H1 (cell line): ENCODE measurements around the gene THUMPD3. TPM values are rescaled to one million over a fixed set of nuclear protein-coding genes. Genes with fewer than 3 reads are reported as not detected.

Source experiments
- CTCF ChIA-PET: fragments of 300-600 bp; sonication (Branson Sonifier 250); formaldehyde crosslinking; loops from one replicate; lab custom pipeline; 2021; ENCODE audit not compliant: partially characterized antibody; lab: Charles Lee
- POLR2A ChIA-PET: fragments of 300-600 bp; sonication (Branson Sonifier 250); formaldehyde crosslinking; loops from one replicate; lab custom pipeline; 2021; ENCODE audit warnings: inconsistent platforms; ENCODE audit not compliant: partially characterized antibody; lab: Charles Lee
- DNase-seq, 2 experiments: peaks; one replicate each; pipeline versions ENCODE4 v3.0.0 to v3.0.0-alpha.2; 2010 to 2022; ENCODE audit warnings: low spot score in 2 of 2, low read depth in 1 of 2, mixed read lengths in 1 of 2
- FAIRE-seq: peaks from 2 replicates; lab custom pipeline; 2011; peaks lifted over from hg19 to GRCh38; lab: Jason Lieb, UNC
- H2AFZ ChIP-seq: 2 replicates; pipeline ENCODE4 v1.8.1; 2012; ENCODE audit warnings: low read length, inconsistent platforms
- H2AK5ac ChIP-seq: 2 replicates; pipeline ENCODE4 v1.6.1; 2013; ENCODE audit warnings: low read depth, low read length
- H2BK120ac ChIP-seq: replicated peaks from 2 replicates; pipeline ENCODE3; 2013; ENCODE audit warnings: low read depth, low read length, inconsistent platforms
- H2BK12ac ChIP-seq: 2 replicates; pipeline ENCODE4 v1.6.1; 2013; ENCODE audit warnings: low read depth, low read length
- H2BK15ac ChIP-seq: 2 replicates; pipeline ENCODE4 v1.6.1; 2013; ENCODE audit warnings: low read length
- H2BK20ac ChIP-seq: 2 replicates; pipeline ENCODE4 v1.6.1; 2013; ENCODE audit warnings: low read length
- H2BK5ac ChIP-seq: 2 replicates; pipeline ENCODE4 v1.6.1; 2013; ENCODE audit warnings: low read depth, low read length
- H3K14ac ChIP-seq: 2 replicates; pipeline ENCODE4 v1.6.1; 2013; ENCODE audit warnings: inconsistent platforms; ENCODE audit not compliant: insufficient read length
- H3K18ac ChIP-seq: 2 replicates; pipeline ENCODE4 v1.6.1; 2013; ENCODE audit warnings: low read length; ENCODE audit errors: extremely low read depth
- H3K23ac ChIP-seq: 2 replicates; pipeline ENCODE4 v1.6.1; 2013; ENCODE audit warnings: inconsistent platforms; ENCODE audit not compliant: insufficient read length
- H3K23me2 ChIP-seq: 2 replicates; pipeline ENCODE4 v1.6.1; 2013; ENCODE audit warnings: low read depth, low read length
- H3K27ac ChIP-seq: 2 replicates; pipeline ENCODE4 v1.6.1; 2011; ENCODE audit warnings: low read depth, low read length, inconsistent platforms
- H3K27me3 ChIP-seq, 4 experiments: replicated peaks in 1 of 4; 1 replicate in 1 of 4; 2 replicates in 3 of 4; pipeline versions ENCODE4 v1.6.1 to v1.8.1; 2011 to 2013; ENCODE audit warnings: low read length in 3 of 4, mild to moderate bottlenecking in 3 of 4, inconsistent platforms in 2 of 4, mixed read lengths in 2 of 4, moderate library complexity in 1 of 4; ENCODE audit not compliant: control insufficient read depth in 3 of 4, insufficient read depth in 3 of 4; ENCODE audit errors: extremely low read depth in 1 of 4
- H3K36me3 ChIP-seq, 4 experiments: 2 replicates each; pipeline versions ENCODE4 v1.6.1 to v1.8.1; 2011 to 2013; ENCODE audit warnings: mild to moderate bottlenecking in 4 of 4, low read length in 3 of 4, moderate library complexity in 2 of 4, control low read depth in 1 of 4, inconsistent platforms in 1 of 4; ENCODE audit not compliant: insufficient read depth in 4 of 4, control insufficient read depth in 2 of 4
- H3K4ac ChIP-seq: replicated peaks from 2 replicates; pipeline ENCODE3; 2013; ENCODE audit warnings: low read length, low read depth, mixed read lengths, inconsistent platforms; ENCODE audit not compliant: insufficient read length
- H3K4me1 ChIP-seq, 4 experiments: replicated peaks in 1 of 4; 1 replicate in 1 of 4; 2 replicates in 3 of 4; pipeline versions ENCODE4 v1.6.1 to v1.8.1; 2011 to 2013; ENCODE audit warnings: low read length in 3 of 4, inconsistent platforms in 2 of 4, mixed read lengths in 1 of 4; ENCODE audit not compliant: insufficient read depth in 4 of 4, control insufficient read depth in 3 of 4
- H3K4me2 ChIP-seq, 2 experiments: 2 replicates each; pipeline versions ENCODE4 v1.6.1 to v1.8.1; 2011 to 2013; ENCODE audit warnings: low read depth in 2 of 2, low read length in 2 of 2, control low read depth in 1 of 2, inconsistent platforms in 1 of 2, mild to moderate bottlenecking in 1 of 2; ENCODE audit not compliant: insufficient read depth in 1 of 2
- H3K4me3 ChIP-seq, 4 experiments: fragments of 200-600, 300-600 bp in 1 of 4; sonication (generic), shearing (Covaris generic), sonication (Bioruptor Twin) in 1 of 4; 2 replicates each; pipeline versions ENCODE4 v1.5.1 to v1.8.1; 2011 to 2016; ENCODE audit warnings: low read length in 4 of 4, low read depth in 3 of 4, control low read depth in 2 of 4, inconsistent platforms in 2 of 4, mild to moderate bottlenecking in 2 of 4, mixed read lengths in 1 of 4, moderate library complexity in 1 of 4; ENCODE audit not compliant: insufficient read depth in 2 of 4; ENCODE audit errors: extremely low read depth in 1 of 4
- H3K56ac ChIP-seq: replicated peaks from 2 replicates; pipeline ENCODE3; 2013; ENCODE audit warnings: low read depth, mild to moderate bottlenecking, mixed read lengths, low read length, inconsistent platforms; ENCODE audit not compliant: insufficient read length
- H3K79me1 ChIP-seq: 2 replicates; pipeline ENCODE4 v1.6.1; 2013; ENCODE audit warnings: low read depth, low read length, control low read depth
- H3K79me2 ChIP-seq, 2 experiments: 2 replicates each; pipeline versions ENCODE4 v1.6.1 to v1.8.1; 2012 to 2013; ENCODE audit warnings: low read length in 2 of 2, mild to moderate bottlenecking in 2 of 2, inconsistent platforms in 1 of 2; ENCODE audit not compliant: insufficient read depth in 2 of 2, control insufficient read depth in 1 of 2
- H3K9ac ChIP-seq, 4 experiments: replicated peaks in 1 of 4; 1 replicate in 1 of 4; 2 replicates in 3 of 4; pipeline versions ENCODE4 v1.6.1 to v1.8.1; 2011 to 2013; ENCODE audit warnings: low read depth in 3 of 4, low read length in 3 of 4, control low read depth in 2 of 4, mild to moderate bottlenecking in 2 of 4, moderate library complexity in 2 of 4, inconsistent platforms in 1 of 4; ENCODE audit errors: extremely low read depth in 1 of 4
- H3K9me3 ChIP-seq, 2 experiments: 2 replicates each; pipeline versions ENCODE4 v1.6.1 to v1.8.1; 2012 to 2013; ENCODE audit warnings: mild to moderate bottlenecking in 2 of 2, moderate library complexity in 2 of 2, control low read depth in 1 of 2, inconsistent platforms in 1 of 2, low read depth in 1 of 2, low read length in 1 of 2, mixed read lengths in 1 of 2; ENCODE audit not compliant: insufficient read depth in 2 of 2
- H4K20me1 ChIP-seq, 2 experiments: replicated peaks in 1 of 2; 2 replicates each; pipeline versions ENCODE3 to v1.8.1; 2011 to 2013; ENCODE audit warnings: inconsistent platforms in 2 of 2, low read length in 2 of 2, mild to moderate bottlenecking in 1 of 2; ENCODE audit not compliant: insufficient read depth in 2 of 2, control insufficient read depth in 1 of 2
- H4K5ac ChIP-seq: 2 replicates; pipeline ENCODE4 v1.6.1; 2013; ENCODE audit warnings: low read length, low read depth, mixed read lengths, inconsistent platforms; ENCODE audit not compliant: insufficient read length
- H4K8ac ChIP-seq: 2 replicates; pipeline ENCODE4 v1.8.0; 2013; ENCODE audit warnings: mild to moderate bottlenecking, moderate library complexity, low read length, inconsistent platforms; ENCODE audit not compliant: insufficient read depth; ENCODE audit errors: extremely low read depth
- H4K91ac ChIP-seq: replicated peaks from 2 replicates; pipeline ENCODE3; 2013; ENCODE audit warnings: low read length, mixed read lengths, inconsistent platforms; ENCODE audit not compliant: insufficient read length
- BRCA1 ChIP-seq: IDR thresholded peaks from 2 replicates; pipeline ENCODE4 v1.6.1; 2012; ENCODE audit warnings: low read depth, low read length, improper control_type of control experiment
- EP300 ChIP-seq, 2 experiments: IDR thresholded peaks; 1 replicate in 1 of 2; 2 replicates in 1 of 2; pipeline ENCODE4 v1.6.1; 2011 to 2012; ENCODE audit warnings: low read depth in 2 of 2, low read length in 2 of 2, mild to moderate bottlenecking in 2 of 2, borderline replicate concordance in 1 of 2, inconsistent platforms in 1 of 2, moderate library complexity in 1 of 2
- EZH2 ChIP-seq: fragments of 200-600 bp; sonication (generic); IDR thresholded peaks from 2 replicates; pipeline ENCODE4 v1.7.1; 2012; ENCODE audit warnings: low read depth, mild to moderate bottlenecking, moderate library complexity, low read length, inconsistent platforms; ENCODE audit not compliant: severe bottlenecking
- GTF2F1 ChIP-seq: IDR thresholded peaks from 2 replicates; pipeline ENCODE4 v1.6.1; 2012; ENCODE audit warnings: low read depth, low read length, improper control_type of control experiment, borderline replicate concordance
- KDM5A ChIP-seq: fragments of 200-600 bp; IDR thresholded peaks from 2 replicates; pipeline ENCODE4 v1.7.1; 2012; ENCODE audit warnings: mild to moderate bottlenecking, low read length, inconsistent platforms, mixed read lengths
- MAFK ChIP-seq: IDR thresholded peaks from 2 replicates; pipeline ENCODE4 v1.6.1; 2012; ENCODE audit warnings: low read depth, mild to moderate bottlenecking, improper control_type of control experiment, low read length
- POU5F1 ChIP-seq: IDR thresholded peaks from 2 replicates; pipeline ENCODE4 v1.6.1; 2011; ENCODE audit warnings: low read depth, mild to moderate bottlenecking, low read length, moderate library complexity
- RNF2 ChIP-seq: fragments of 200-900, 300-1000 bp; sonication (generic); IDR thresholded peaks from 2 replicates; pipeline ENCODE4 v1.7.1; 2016; ENCODE audit warnings: borderline replicate concordance, low read depth, mild to moderate bottlenecking, antibody characterized with exemption, low read length; ENCODE audit not compliant: poor library complexity, severe bottlenecking; ENCODE audit errors: missing control alignments
- SIX5 ChIP-seq: IDR thresholded peaks from 2 replicates; pipeline ENCODE4 v1.6.1; 2011; ENCODE audit warnings: mild to moderate bottlenecking, low read depth, low read length
- SP1 ChIP-seq: IDR thresholded peaks from 2 replicates; pipeline ENCODE4 v1.6.1; 2011; ENCODE audit warnings: low read depth, low read length
- SUZ12 ChIP-seq: fragments of 200-600 bp; sonication (generic); IDR thresholded peaks from 2 replicates; pipeline ENCODE4 v1.6.1; 2012; ENCODE audit warnings: mild to moderate bottlenecking, inconsistent platforms, low read length, moderate library complexity, mixed read lengths
- TAF1 ChIP-seq: IDR thresholded peaks from 2 replicates; pipeline ENCODE4 v1.6.1; 2011; ENCODE audit warnings: mild to moderate bottlenecking, low read depth, low read length
- WGBS, 2 experiments: shearing (Covaris generic) in 1 of 2; methylation state at CpG; one replicate each; pipeline versions ENCODE4 v1.1.6 to v1.1.7; 2013 to 2015; ENCODE audit warnings: low lambda C conversion rate in 2 of 2, mixed read lengths in 2 of 2, inconsistent platforms in 1 of 2, low coverage in 1 of 2, missing lambda C conversion rate in 1 of 2; ENCODE audit not compliant: insufficient replicate concordance in 2 of 2, insufficient coverage in 1 of 2, insufficient read length in 1 of 2; ENCODE audit errors: extremely low coverage in 1 of 2, missing lambda C conversion rate in 1 of 2; 5-methylcytosine and 5-hydroxymethylcytosine counted together
- polyA plus RNA-seq, 7 experiments: library from polyadenylated mRNA; depleted of rRNA in 3 of 7; stranded (reverse) in 5 of 7; unstranded in 2 of 7; fragments of >200 nt in 5 of 7; fragments of 200-250 nt in 2 of 7; gene quantifications; 1 replicate in 5 of 7; 2 replicates in 1 of 7; 4 replicates in 1 of 7; pipeline versions ENCODE4 v1.2.1 to v1.2.3, GENCODE V29; 2011 to 2013; ENCODE audit warnings: missing spikeins in 2 of 7, mixed read lengths in 2 of 7
- total RNA-seq: library from RNA; stranded (reverse); fragmentation: NEBNext Ultra II Directional; extraction: Animal tissue kit (Norgen Biotek cat#: 25700); gene quantifications from 2 replicates; pipeline ENCODE4 v1.2.1, GENCODE V29; 2021
- TF ChIP-seq, protein P1 (sequence below): IDR thresholded peaks from 2 replicates; pipeline ENCODE4 v1.6.1; 2012; ENCODE audit warnings: inconsistent platforms

Gene THUMPD3
- total and polyA plus RNA-seq, 2 of the 8 experiments (the other 6 are each of a cell fraction or from before 2014, with no cell fraction given): 26.7 to 68.9 TPM

GRCh38 chr3:9314796-9315195 is 48.1 kb upstream of the THUMPD3 start:
- no peak overlapping the region for H4K91ac ChIP-seq
- no peak overlapping the region for H3K4me2 ChIP-seq
- no peaks in the 10 kb centered on the region for H3K79me2 ChIP-seq
- H3K18ac ChIP-seq: no peak overlapping the region
- H3K4ac ChIP-seq: no peak overlapping the region
- no peak overlapping the region for H2BK15ac ChIP-seq
- H2AFZ ChIP-seq: no peak overlapping the region
- H3K4me3 ChIP-seq: no peak overlapping the region
- no peak overlapping the region for H2BK20ac ChIP-seq
- DNase-seq (no peak), FAIRE-seq (no peak)
- H3K4me1 ChIP-seq: peaks cover 0 to 7% (median 5%) of the 10 kb centered on the region in 4 experiments; a peak in 5 of 7 replicates
- POLR2A ChIA-PET: interaction anchor here (1.2 to 1.4 kb wide), 2 partner anchors 48 to 78 kb away, joined by 4 read pairs; partner anchors contain the start of gene THUMPD3
- H4K5ac ChIP-seq: no peak overlapping the region
- H3K9me3 ChIP-seq: no peaks in the 10 kb centered on the region
- H3K27me3 ChIP-seq: no peaks in the 10 kb centered on the region; a peak in 1 of 7 replicates
- no peak overlapping the region for H3K23ac ChIP-seq
- no peak overlapping the region for H3K9ac ChIP-seq
- WGBS, 2 experiments: 95% methylated on average over 2 of the region's 2 CpGs; no CpG with 5 or more reads in 1 of the 2 experiments
- H3K14ac ChIP-seq: no peak overlapping the region
- H4K20me1 ChIP-seq: no peaks in the 10 kb centered on the region
- no peak overlapping the region for H2BK5ac ChIP-seq
- no peak overlapping the region for H2BK12ac ChIP-seq
- H4K8ac ChIP-seq: no peak overlapping the region
- no peaks in the 10 kb centered on the region for H3K23me2 ChIP-seq
- no peak overlapping the region for H2AK5ac ChIP-seq
- CTCF ChIA-PET: interaction anchor here (1.2 to 6.3 kb wide), 5 partner anchors 12 to 340 kb away, joined by 3 to 45 read pairs (median 4); partner anchors contain the start of gene SRGAP3
- no peaks in the 10 kb centered on the region for H3K79me1 ChIP-seq
- no peaks in the 10 kb centered on the region for H3K36me3 ChIP-seq
- no peak for TF ChIP-seq GTF2F1
- TF ChIP-seq POU5F1: no peak
- TF ChIP-seq KDM5A: no peak
- TF ChIP-seq TAF1: no peak
- TF ChIP-seq SP1: no peak
- TF ChIP-seq BRCA1: no peak
- no peak for TF ChIP-seq EP300 (IDR thresholded peaks at IDR 0.05; ENCODE audit: borderline replicate concordance in 1 of 2, low read depth in 2 of 2, low read length in 2 of 2)
- no peak for TF ChIP-seq EZH2
- TF ChIP-seq RNF2: no peak
- no peak for TF ChIP-seq MAFK
- no peak for TF ChIP-seq SIX5
- TF ChIP-seq, protein P1, sequence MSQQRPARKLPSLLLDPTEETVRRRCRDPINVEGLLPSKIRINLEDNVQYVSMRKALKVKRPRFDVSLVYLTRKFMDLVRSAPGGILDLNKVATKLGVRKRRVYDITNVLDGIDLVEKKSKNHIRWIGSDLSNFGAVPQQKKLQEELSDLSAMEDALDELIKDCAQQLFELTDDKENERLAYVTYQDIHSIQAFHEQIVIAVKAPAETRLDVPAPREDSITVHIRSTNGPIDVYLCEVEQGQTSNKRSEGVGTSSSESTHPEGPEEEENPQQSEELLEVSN: no peak
- TF ChIP-seq SUZ12: no peak
- no peak overlapping the region for H2BK120ac ChIP-seq
- H3K56ac ChIP-seq: no peak overlapping the region
- no peak overlapping the region for H3K27ac ChIP-seq
